T-cell (primary cell): ENCODE data around the gene TBC1D7. TPM values are rescaled to one million over a fixed set of nuclear protein-coding genes. Genes with fewer than 3 reads are reported as not detected.

Experiments used
- ATAC-seq, 4 experiments: fragments of 200-7000 bp in 3 of 4; fragments of 150-1000 bp in 1 of 4; cut with Tn5 transposase; replicated peaks in 1 of 4; 1 replicate in 3 of 4; 2 replicates in 1 of 4; pipeline ENCODE4 v1.10.0; 2021; ENCODE audit warnings: moderate library complexity in 3 of 4, mild to moderate bottlenecking in 2 of 4, moderate number of reproducible peaks in 1 of 4
- CTCF ChIA-PET, 2 donors: fragments of 300-600 bp; sonication (Branson Sonifier 250); formaldehyde crosslinking; loops; one replicate each; lab custom pipeline; 2022; ENCODE audit warnings: antibody characterized with exemption in 2 of 2; lab: Charles Lee
- POLR2A ChIA-PET, 2 donors: fragments of 300-600 bp; sonication (Branson Sonifier 250); formaldehyde crosslinking; loops; one replicate each; lab custom pipeline; 2022; ENCODE audit warnings: antibody characterized with exemption in 2 of 2; lab: Charles Lee
- DNase-seq, 35 experiments: peaks; one replicate each; pipeline versions ENCODE4 v3.0.0 to v3.0.0-alpha.2; 2013 to 2023
- H3K27ac ChIP-seq: one replicate; pipeline ENCODE4 v1.5.1; 2013; ENCODE audit warnings: low read length
- H3K27me3 ChIP-seq, 2 experiments: replicated peaks in 1 of 2; 1 replicate in 1 of 2; 2 replicates in 1 of 2; pipeline versions ENCODE4 v1.6.1 to v1.7.0; 2013; ENCODE audit warnings: low read length in 1 of 2, mixed read lengths in 1 of 2; ENCODE audit not compliant: control insufficient read depth in 2 of 2, insufficient read depth in 2 of 2; ENCODE audit errors: extremely low read depth in 1 of 2
- H3K36me3 ChIP-seq, 2 donors: 1 replicate in 1 of 2; 2 replicates in 1 of 2; pipeline versions ENCODE4 v1.6.1 to v1.7.0; 2013; ENCODE audit warnings: low read length in 1 of 2; ENCODE audit not compliant: control insufficient read depth in 2 of 2, insufficient read depth in 1 of 2; ENCODE audit errors: extremely low read depth in 1 of 2
- H3K4me1 ChIP-seq, 2 experiments: 1 replicate in 1 of 2; 2 replicates in 1 of 2; pipeline versions ENCODE4 v1.6.1 to v1.7.0; 2013; ENCODE audit warnings: low read length in 2 of 2, mixed read lengths in 1 of 2; ENCODE audit not compliant: insufficient read depth in 2 of 2, control insufficient read depth in 1 of 2; ENCODE audit errors: extremely low read depth in 1 of 2
- H3K4me3 ChIP-seq, 2 donors: 1 replicate in 1 of 2; 2 replicates in 1 of 2; pipeline versions ENCODE4 v1.5.1 to v1.7.0; 2013; ENCODE audit warnings: mild to moderate bottlenecking in 2 of 2, low read length in 1 of 2, moderate library complexity in 1 of 2; ENCODE audit not compliant: control insufficient read depth in 1 of 2; ENCODE audit errors: extremely low read depth in 1 of 2
- H3K9me3 ChIP-seq: 2 replicates; pipeline ENCODE4 v1.7.0; 2013
- H3K27ac Mint-ChIP-seq, 2 donors: one replicate each; pipeline ENCODE4 v1.8.0; 2020 to 2021; ENCODE audit warnings: mild to moderate bottlenecking in 2 of 2, mixed read lengths in 2 of 2
- H3K27me3 Mint-ChIP-seq, 2 donors: one replicate each; pipeline ENCODE4 v1.8.0; 2021 to 2022; ENCODE audit warnings: mixed read lengths in 2 of 2
- H3K36me3 Mint-ChIP-seq: one replicate; pipeline ENCODE4 v1.8.0; 2021; ENCODE audit warnings: mixed read lengths
- H3K4me1 Mint-ChIP-seq, 3 donors: one replicate each; pipeline ENCODE4 v1.8.0; 2020 to 2022; ENCODE audit warnings: mixed read lengths in 3 of 3, mild to moderate bottlenecking in 1 of 3
- H3K4me3 Mint-ChIP-seq, 3 donors: one replicate each; pipeline ENCODE4 v1.8.0; 2020 to 2022; ENCODE audit warnings: mild to moderate bottlenecking in 3 of 3, mixed read lengths in 3 of 3, moderate library complexity in 3 of 3
- H3K9me3 Mint-ChIP-seq, 3 donors: one replicate each; pipeline ENCODE4 v1.8.0; 2020 to 2022; ENCODE audit warnings: mixed read lengths in 3 of 3
- WGBS: methylation state at CpG from one replicate; pipeline ENCODE4 v1.1.5; 2013; ENCODE audit warnings: missing lambda C conversion rate; ENCODE audit not compliant: insufficient coverage; 5-methylcytosine and 5-hydroxymethylcytosine counted together
- total RNA-seq, 35 experiments: library from RNA in 6 of 35; stranded (reverse) in 6 of 35; fragments of 120-200 nt in 1 of 35; gene quantifications; one replicate each; pipeline versions ENCODE4 v1.2.1 to v1.2.4 and lab custom pipeline; 2013 to 2026

The TBC1D7 gene
- total RNA-seq, 5 donors from 2014 or later (not counting 1 experiment from before 2014, with no cell fraction given), result 12.7 to 16.2 (median 14.6) TPM

DNA sequence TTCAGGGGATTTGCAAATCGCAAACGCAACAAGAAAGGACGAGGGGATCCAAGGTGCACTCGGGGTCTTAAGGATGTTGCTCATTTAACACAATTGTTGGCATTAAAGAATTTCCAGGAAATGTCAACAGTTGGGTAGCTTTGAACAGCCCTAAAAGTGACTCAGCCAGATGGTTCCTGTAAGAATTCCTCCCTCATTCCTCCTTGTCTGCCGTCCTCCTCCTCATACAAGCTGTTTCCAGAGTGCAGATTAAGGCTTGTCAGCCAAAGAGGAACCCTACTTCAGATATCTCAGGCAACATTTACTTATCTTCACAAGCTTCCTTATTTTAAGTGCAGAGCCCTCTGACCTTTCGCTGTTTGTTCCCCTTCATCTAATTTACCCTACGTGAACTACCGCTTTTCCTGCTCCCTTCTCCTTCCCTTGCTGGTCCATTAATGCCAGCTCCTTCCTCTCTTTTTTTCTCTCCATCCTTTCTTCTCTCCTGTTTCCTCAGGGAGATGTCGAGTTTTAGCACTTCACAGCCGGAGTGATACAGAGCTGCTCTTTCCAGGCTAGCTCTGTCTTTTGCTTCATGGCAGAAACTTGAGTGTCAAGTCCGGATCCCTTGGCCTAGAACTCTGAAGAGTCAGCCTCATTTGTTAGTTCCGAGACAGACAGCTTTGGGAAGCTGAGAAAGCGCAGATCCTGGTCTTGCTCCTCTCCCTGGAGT lies 26.1 kb upstream of the TBC1D7 start:
- H3K4me1 ChIP-seq, result peaks cover 29 to 30% of the 10 kb centered on the region in 2 experiments
- H3K27ac ChIP-seq, result peak overlapping the region; percentile 81
- ChIA-PET POLR2A (no interaction called here), CTCF (interaction anchor here (0.6 to 2.4 kb wide), 5 partner anchors 17 to 220 kb away, joined by 3 to 13 read pairs (median 3); partner anchors contain the start of genes SIRT5 (in 1 of the 2) and TBC1D7 (in 1 of the 2))
- Mint-ChIP-seq H3K4me3 (peak overlapping the region in 1 of 3 donors; percentile 83), H3K4me1 (peaks cover 34 to 48% (median 47%) of the 10 kb centered on the region in 3 donors), H3K9me3 (no peaks in the 10 kb centered on the region), H3K27ac (peak overlapping the region; percentile 88 to 91), H3K36me3 (no peaks in the 10 kb centered on the region), H3K27me3 (no peaks in the 10 kb centered on the region)
- no peaks in the 10 kb centered on the region for H3K36me3 ChIP-seq
- DNase-seq (no peak), ATAC-seq (no peak)
- H3K27me3 ChIP-seq, result no peaks in the 10 kb centered on the region
- H3K9me3 ChIP-seq, result no peaks in the 10 kb centered on the region
- 96% methylated on average over 10 of the region's 13 CpGs for WGBS
- H3K4me3 ChIP-seq, result no peak overlapping the region

DNA sequence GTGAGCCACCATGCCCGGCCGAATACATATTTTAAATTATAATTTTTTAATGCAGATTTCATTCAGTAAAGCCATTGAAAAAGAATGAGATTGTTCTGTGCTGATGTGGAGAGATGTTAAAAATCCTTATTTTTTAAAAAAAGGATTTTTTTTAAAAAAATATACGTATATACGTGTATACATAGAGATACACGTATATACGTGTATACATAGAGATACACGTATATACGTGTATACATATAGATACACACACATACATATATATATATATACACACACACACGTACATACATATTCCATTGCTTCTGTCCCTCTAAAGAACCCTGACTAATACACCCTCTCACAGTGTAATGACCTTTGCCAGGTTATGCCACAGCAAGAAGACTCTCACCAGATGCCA lies 23.8 kb upstream of the TBC1D7 start:
- Histone ChIP-seq H3K4me1 (peaks cover 27 to 29% of the 10 kb centered on the region in 2 experiments), H3K27me3 (no peaks in the 10 kb centered on the region), H3K36me3 (no peaks in the 10 kb centered on the region), H3K27ac (no peak overlapping the region), H3K9me3 (no peaks in the 10 kb centered on the region), H3K4me3 (no peak overlapping the region)
- Mint-ChIP-seq H3K27ac (no peak overlapping the region), H3K4me1 (peaks cover 34 to 37% (median 37%) of the 10 kb centered on the region in 3 donors), H3K9me3 (no peaks in the 10 kb centered on the region), H3K4me3 (no peak overlapping the region), H3K27me3 (no peaks in the 10 kb centered on the region), H3K36me3 (no peaks in the 10 kb centered on the region)
- no peak for ATAC-seq
- DNase-seq, result no peak
- CTCF ChIA-PET, result no interaction called here
- WGBS, result 97% methylated on average over 4 of the region's 9 CpGs
- POLR2A ChIA-PET, result no interaction called here

DNA sequence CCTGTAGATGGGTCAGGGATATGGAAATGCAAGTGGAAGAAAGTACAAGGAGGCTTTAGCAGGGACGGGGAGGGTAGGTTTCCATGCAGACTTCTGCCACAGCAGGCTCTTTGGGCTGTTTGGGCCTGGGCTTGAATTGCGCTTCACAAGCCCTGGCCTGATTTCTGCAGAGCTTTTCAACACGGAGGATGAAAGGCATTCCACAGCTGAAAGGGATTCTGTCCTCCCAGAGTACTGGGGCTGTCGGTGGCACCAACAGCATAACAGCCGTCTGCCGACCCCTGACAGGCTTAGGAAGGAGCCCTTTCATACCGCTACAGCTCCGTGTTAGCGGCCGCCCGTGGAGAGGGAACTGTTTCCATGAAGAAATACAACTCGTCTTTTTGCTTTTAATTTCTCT lies 22.9 kb upstream of the TBC1D7 start:
- Mint-ChIP-seq H3K36me3 (no peaks in the 10 kb centered on the region), H3K9me3 (no peaks in the 10 kb centered on the region), H3K4me3 (no peak overlapping the region), H3K4me1 (peaks cover 28 to 29% (median 29%) of the 10 kb centered on the region in 3 donors), H3K27me3 (no peaks in the 10 kb centered on the region), H3K27ac (no peak overlapping the region)
- DNase-seq (no peak), ATAC-seq (no peak)
- H3K4me3 ChIP-seq, result no peak overlapping the region
- WGBS, result 96% methylated on average over 11 of the region's 12 CpGs
- ChIA-PET CTCF (no interaction called here), POLR2A (interaction anchor here in 1 of 2 donors (0.6 kb wide), 1 partner anchor 171 kb away, joined by 4 read pairs; no protein-coding TSS in a partner anchor)
- no peaks in the 10 kb centered on the region for H3K36me3 ChIP-seq
- H3K27me3 ChIP-seq, result no peaks in the 10 kb centered on the region
- no peaks in the 10 kb centered on the region for H3K9me3 ChIP-seq
- H3K27ac ChIP-seq, result no peak overlapping the region
- H3K4me1 ChIP-seq, result peaks cover 19 to 22% of the 10 kb centered on the region in 2 experiments

DNA sequence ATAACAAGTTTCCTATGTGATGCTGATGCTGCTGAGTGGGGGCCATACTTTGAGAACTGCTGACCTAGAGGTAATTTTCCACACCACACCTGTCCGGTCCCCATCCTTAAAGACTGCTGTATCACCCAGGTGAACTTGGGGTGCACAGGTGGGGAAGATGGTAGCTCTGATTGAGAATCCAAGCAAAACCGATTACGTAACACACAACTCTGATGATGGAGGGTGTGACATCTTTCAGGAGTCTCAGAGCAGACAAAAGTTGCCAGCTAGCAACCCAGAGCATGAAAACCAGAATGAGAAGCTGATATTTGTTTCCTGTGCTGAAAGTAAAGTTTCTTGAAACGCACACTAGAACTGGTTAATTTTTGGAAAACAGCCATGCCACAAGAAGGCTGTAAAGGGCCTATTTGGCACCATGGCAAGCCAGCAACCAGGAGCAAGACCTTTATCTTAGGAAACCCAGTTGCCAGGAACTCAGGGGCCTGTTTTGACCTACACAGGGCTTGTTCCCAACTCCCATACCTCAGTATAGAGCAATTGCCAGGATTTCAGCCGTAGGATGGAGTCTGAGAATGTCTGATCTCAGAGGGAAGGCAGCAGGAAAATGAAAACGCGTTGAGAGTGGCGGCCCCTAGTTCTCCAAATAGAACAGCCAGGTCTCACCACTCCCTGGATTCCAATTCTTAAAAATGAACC lies 21.6 kb upstream of the TBC1D7 start:
- no peak overlapping the region for H3K4me3 ChIP-seq
- ATAC-seq, result no peak
- Mint-ChIP-seq H3K27me3 (no peaks in the 10 kb centered on the region), H3K27ac (no peak overlapping the region), H3K4me3 (no peak overlapping the region), H3K4me1 (peaks cover 14 to 16% (median 16%) of the 10 kb centered on the region in 3 donors), H3K9me3 (no peaks in the 10 kb centered on the region), H3K36me3 (no peaks in the 10 kb centered on the region)
- DNase-seq, result no peak
- H3K27ac ChIP-seq, result no peak overlapping the region
- ChIA-PET CTCF (interaction anchor here in 1 of 2 donors (0.6 to 0.7 kb wide), 2 partner anchors 16 to 225 kb away, joined by 3 to 6 read pairs; no protein-coding TSS in a partner anchor), POLR2A (no interaction called here)
- WGBS, result 90% methylated on average over 3 of the region's 8 CpGs
- no peaks in the 10 kb centered on the region for H3K36me3 ChIP-seq
- H3K27me3 ChIP-seq, result no peaks in the 10 kb centered on the region
- peaks cover 9 to 10% of the 10 kb centered on the region in 2 experiments for H3K4me1 ChIP-seq
- H3K9me3 ChIP-seq, result no peaks in the 10 kb centered on the region

DNA sequence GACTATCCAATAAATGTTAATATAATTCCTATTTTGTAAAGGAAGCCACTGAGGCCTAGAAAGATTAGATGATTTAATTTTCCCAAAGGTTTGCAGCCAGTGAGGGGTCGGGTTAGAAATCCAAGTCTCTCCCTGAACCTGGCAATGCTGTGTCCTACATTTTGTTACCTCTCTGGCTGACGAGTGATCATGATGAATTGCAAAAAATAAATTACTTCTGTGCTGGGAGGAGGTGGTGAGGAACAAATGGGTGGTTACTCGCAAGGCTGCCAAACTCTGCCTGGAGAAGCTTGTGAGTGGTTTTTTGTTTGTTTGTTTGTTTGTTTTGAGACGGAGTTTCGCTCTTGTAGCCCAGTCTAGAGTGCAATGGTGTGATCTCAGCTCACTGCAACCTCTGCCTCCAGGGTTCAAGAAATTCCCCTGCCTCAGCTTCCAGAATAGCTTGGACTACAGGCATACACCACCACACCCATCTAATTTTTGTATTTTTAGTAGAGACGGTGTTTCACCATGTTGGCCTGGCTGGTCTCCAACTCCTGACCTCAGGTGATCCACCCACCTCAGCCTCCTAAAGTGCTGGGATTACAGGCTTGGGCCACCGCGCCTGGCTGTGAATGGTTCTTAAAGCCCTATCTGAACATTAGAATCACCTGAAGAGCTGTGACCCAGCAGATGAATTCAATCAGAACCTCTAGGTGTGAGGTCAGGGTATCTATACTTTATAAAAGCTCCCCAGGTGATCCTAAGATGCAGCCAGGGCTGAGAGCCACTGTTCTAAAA lies 20.2 kb upstream of the TBC1D7 start:
- no peak overlapping the region for H3K4me3 Mint-ChIP-seq
- no peak overlapping the region for H3K27ac ChIP-seq
- DNase-seq, result no peak
- CTCF ChIA-PET, result interaction anchor here in 1 of 2 donors (1.0 kb wide), 1 partner anchor 17 kb away, joined by 3 read pairs; no protein-coding TSS in a partner anchor
- H3K4me1 Mint-ChIP-seq, result peaks cover 2 to 4% (median 2%) of the 10 kb centered on the region in 3 donors
- no peaks in the 10 kb centered on the region for H3K27me3 ChIP-seq
- H3K4me3 ChIP-seq, result no peak overlapping the region
- H3K9me3 Mint-ChIP-seq, result no peaks in the 10 kb centered on the region
- no peak overlapping the region for H3K27ac Mint-ChIP-seq
- ATAC-seq, result no peak
- no peaks in the 10 kb centered on the region for H3K27me3 Mint-ChIP-seq
- no peaks in the 10 kb centered on the region for H3K9me3 ChIP-seq
- POLR2A ChIA-PET, result no interaction called here
- H3K4me1 ChIP-seq, result peaks cover 0 to under 1% of the 10 kb centered on the region in 2 experiments
- H3K36me3 Mint-ChIP-seq, result no peaks in the 10 kb centered on the region
- 100% methylated on average over 2 of the region's 8 CpGs for WGBS
- no peaks in the 10 kb centered on the region for H3K36me3 ChIP-seq

DNA sequence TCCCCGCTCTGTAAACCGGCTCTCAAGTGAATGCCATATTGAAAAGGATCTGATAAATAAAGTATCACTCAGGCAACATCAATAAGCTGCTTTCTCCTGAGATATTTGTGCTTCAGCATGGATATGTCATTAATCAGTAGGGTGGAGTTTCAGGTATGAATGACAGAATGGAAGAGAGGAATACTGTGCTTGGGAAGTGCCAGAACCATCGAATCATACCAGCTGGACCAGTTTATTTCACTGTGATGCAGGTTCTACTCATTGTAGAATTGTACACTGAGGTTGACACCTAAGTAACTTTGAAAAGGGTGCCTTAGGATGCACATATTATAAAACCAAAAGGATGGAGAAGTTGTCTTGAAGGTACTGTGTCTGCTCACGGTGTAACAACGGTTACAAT lies 17.9 kb upstream of the TBC1D7 start:
- CTCF ChIA-PET, result no interaction called here
- WGBS, result 60% methylated on average over 1 of the region's 5 CpGs
- no peaks in the 10 kb centered on the region for H3K27me3 ChIP-seq
- POLR2A ChIA-PET, result no interaction called here
- H3K9me3 Mint-ChIP-seq, result peaks cover 0 to 11% (median 4%) of the 10 kb centered on the region in 3 donors
- ATAC-seq (no peak), DNase-seq (no peak)
- H3K27me3 Mint-ChIP-seq, result no peaks in the 10 kb centered on the region
- H3K36me3 Mint-ChIP-seq, result no peaks in the 10 kb centered on the region
- H3K9me3 ChIP-seq, result no peaks in the 10 kb centered on the region
- H3K4me1 Mint-ChIP-seq, result no peaks in the 10 kb centered on the region
- H3K4me3 Mint-ChIP-seq, result no peak overlapping the region
- H3K4me3 ChIP-seq, result no peak overlapping the region
- no peak overlapping the region for H3K27ac ChIP-seq
- no peaks in the 10 kb centered on the region for H3K4me1 ChIP-seq
- H3K27ac Mint-ChIP-seq, result no peak overlapping the region
- H3K36me3 ChIP-seq, result no peaks in the 10 kb centered on the region
